H9 (cell line): ENCODE data around the gene ADAMTS16. TPM values are rescaled to one million over a fixed set of nuclear protein-coding genes. Genes with fewer than 3 reads are reported as not detected.

Experiments
- DNase-seq: peaks from one replicate; pipeline ENCODE4 v3.0.0-alpha.2; 2017
- H2AFZ ChIP-seq: one replicate; pipeline ENCODE4 v1.6.1; 2013; ENCODE audit warnings: mild to moderate bottlenecking, low read length, control low read depth, moderate library complexity
- H2AK5ac ChIP-seq: 2 replicates; pipeline ENCODE4 v1.6.1; 2013; ENCODE audit warnings: low read length, control low read depth, mixed read lengths; ENCODE audit not compliant: insufficient read length
- H2BK120ac ChIP-seq: one replicate; pipeline ENCODE4 v1.6.1; 2013; ENCODE audit warnings: low read depth, mild to moderate bottlenecking, low read length, control low read depth, inconsistent platforms; ENCODE audit not compliant: poor library complexity, severe bottlenecking
- H2BK12ac ChIP-seq: 2 replicates; pipeline ENCODE4 v1.6.1; 2013; ENCODE audit warnings: low read length, control low read depth, mixed read lengths, low read depth; ENCODE audit not compliant: insufficient read length
- H2BK15ac ChIP-seq: 2 replicates; pipeline ENCODE4 v1.6.1; 2013; ENCODE audit warnings: low read depth, low read length, control low read depth
- H2BK20ac ChIP-seq: one replicate; pipeline ENCODE4 v1.6.1; 2013; ENCODE audit warnings: low read depth, mild to moderate bottlenecking, low read length, control low read depth, inconsistent platforms; ENCODE audit not compliant: poor library complexity, severe bottlenecking
- H2BK5ac ChIP-seq: 2 replicates; pipeline ENCODE4 v1.6.1; 2013; ENCODE audit warnings: low read length, control low read depth, mixed read lengths; ENCODE audit not compliant: insufficient read length
- H3K14ac ChIP-seq: 2 replicates; pipeline ENCODE4 v1.6.1; 2013; ENCODE audit warnings: low read length, control low read depth; ENCODE audit not compliant: insufficient read depth
- H3K18ac ChIP-seq: 2 replicates; pipeline ENCODE4 v1.6.1; 2013; ENCODE audit warnings: low read depth, mild to moderate bottlenecking, mixed read lengths, low read length, control low read depth; ENCODE audit not compliant: insufficient read length
- H3K23ac ChIP-seq: 2 replicates; pipeline ENCODE4 v1.6.1; 2013; ENCODE audit warnings: low read length, control low read depth, mixed read lengths, low read depth; ENCODE audit not compliant: insufficient read length
- H3K23me2 ChIP-seq: 2 replicates; pipeline ENCODE4 v1.6.1; 2013; ENCODE audit warnings: low read depth, mild to moderate bottlenecking, mixed read lengths, low read length, control low read depth; ENCODE audit not compliant: insufficient read length, poor library complexity, severe bottlenecking
- H3K27ac ChIP-seq: 2 replicates; pipeline ENCODE4 v1.5.1; 2013; ENCODE audit warnings: low read length, control low read depth, mixed read lengths, low read depth; ENCODE audit not compliant: insufficient read length
- H3K27me3 ChIP-seq: 2 replicates; pipeline ENCODE4 v1.6.1; 2013; ENCODE audit warnings: low read length, control low read depth, inconsistent platforms; ENCODE audit not compliant: insufficient read depth
- H3K4ac ChIP-seq: 2 replicates; pipeline ENCODE4 v1.6.1; 2013; ENCODE audit warnings: low read depth, mild to moderate bottlenecking, control low read depth, inconsistent platforms, low read length, moderate library complexity
- H3K4me1 ChIP-seq: 2 replicates; pipeline ENCODE4 v1.6.1; 2013; ENCODE audit warnings: low read length, control low read depth, inconsistent platforms; ENCODE audit not compliant: insufficient read depth
- H3K4me2 ChIP-seq: 2 replicates; pipeline ENCODE4 v1.6.1; 2013; ENCODE audit warnings: low read length, control low read depth, mixed read lengths; ENCODE audit not compliant: insufficient read length, insufficient read depth
- H3K56ac ChIP-seq: 2 replicates; pipeline ENCODE4 v1.6.1; 2013; ENCODE audit warnings: low read depth, mild to moderate bottlenecking, mixed read lengths, low read length, control low read depth; ENCODE audit not compliant: insufficient read length
- H3K79me1 ChIP-seq: 2 replicates; pipeline ENCODE4 v1.6.1; 2013; ENCODE audit warnings: low read depth, mild to moderate bottlenecking, moderate library complexity, low read length, control low read depth, inconsistent platforms; ENCODE audit not compliant: insufficient read depth, poor library complexity, severe bottlenecking
- H3K79me2 ChIP-seq: 2 replicates; pipeline ENCODE4 v1.6.1; 2013; ENCODE audit warnings: low read length, control low read depth, inconsistent platforms; ENCODE audit not compliant: insufficient read depth
- H3K9ac ChIP-seq: 2 replicates; pipeline ENCODE4 v1.6.1; 2013; ENCODE audit warnings: low read length, control low read depth, mixed read lengths; ENCODE audit not compliant: insufficient read length; ENCODE audit errors: extremely low read depth
- H3K9me3 ChIP-seq: one replicate; pipeline ENCODE4 v1.6.1; 2013; ENCODE audit warnings: low read depth, low read length, inconsistent platforms; ENCODE audit not compliant: control insufficient read depth
- H3T11ph ChIP-seq: one replicate; pipeline ENCODE4 v1.6.1; 2013; ENCODE audit warnings: mild to moderate bottlenecking, low read length, control low read depth, inconsistent platforms
- H4K20me1 ChIP-seq: one replicate; pipeline ENCODE4 v1.6.1; 2013; ENCODE audit not compliant: control insufficient read depth, insufficient read length, insufficient read depth
- H4K5ac ChIP-seq: 2 replicates; pipeline ENCODE4 v1.6.1; 2013; ENCODE audit warnings: low read depth, mild to moderate bottlenecking, mixed read lengths, low read length, control low read depth; ENCODE audit not compliant: insufficient read length
- H4K8ac ChIP-seq: replicated peaks from 2 replicates; pipeline ENCODE4 v1.6.1; 2013; ENCODE audit warnings: low read length, control low read depth, mixed read lengths, low read depth; ENCODE audit not compliant: insufficient read length
- H4K91ac ChIP-seq: 2 replicates; pipeline ENCODE4 v1.6.1; 2013; ENCODE audit warnings: low read depth, mild to moderate bottlenecking, moderate library complexity, mixed read lengths, low read length, control low read depth; ENCODE audit not compliant: insufficient read length
- H3K27ac Mint-ChIP-seq, 3 experiments: 2 replicates in 2 of 3; 3 replicates in 1 of 3; pipeline ENCODE4 v1.8.0; 2020 to 2021; ENCODE audit warnings: mixed read lengths in 3 of 3, mild to moderate bottlenecking in 1 of 3, moderate library complexity in 1 of 3
- H3K27me3 Mint-ChIP-seq: 2 replicates; pipeline ENCODE4 v1.8.0; 2021; ENCODE audit warnings: low read depth, mild to moderate bottlenecking, moderate library complexity, mixed read lengths
- H3K36me3 Mint-ChIP-seq, 3 experiments: 2 replicates in 2 of 3; 3 replicates in 1 of 3; pipeline ENCODE4 v1.8.0; 2020 to 2021; ENCODE audit warnings: low read depth in 3 of 3, mixed read lengths in 3 of 3; ENCODE audit not compliant: insufficient read depth in 1 of 3
- H3K4me1 Mint-ChIP-seq, 2 experiments: 2 replicates each; pipeline ENCODE4 v1.8.0; 2020; ENCODE audit warnings: mixed read lengths in 2 of 2
- H3K4me3 Mint-ChIP-seq, 2 experiments: 2 replicates in 1 of 2; 3 replicates in 1 of 2; pipeline ENCODE4 v1.8.0; 2020 to 2021; ENCODE audit warnings: mild to moderate bottlenecking in 2 of 2, mixed read lengths in 2 of 2, moderate library complexity in 1 of 2
- H3K9me3 Mint-ChIP-seq, 2 experiments: 2 replicates in 1 of 2; 3 replicates in 1 of 2; pipeline ENCODE4 v1.8.0; 2020; ENCODE audit warnings: mild to moderate bottlenecking in 2 of 2, mixed read lengths in 2 of 2, moderate library complexity in 1 of 2
- CTCF ChIP-seq: fragments of 200-600 bp; sonication (generic); conservative IDR thresholded peaks from 3 replicates; pipeline ENCODE4 v1.8.0; 2021; ENCODE audit warnings: antibody characterized with exemption, mild to moderate bottlenecking
- WGBS: extraction: QIAGEN DNeasy Blood & Tissue Kit; methylation state at CpG from one replicate; pipeline ENCODE4 v1.1.7; 2013; ENCODE audit warnings: missing lambda C conversion rate, low lambda C conversion rate, mixed read lengths; ENCODE audit not compliant: insufficient read length; ENCODE audit errors: extremely low coverage; 5-methylcytosine and 5-hydroxymethylcytosine counted together
- total RNA-seq: library from RNA; stranded (reverse); gene quantifications from 2 replicates; pipeline ENCODE4 v1.2.1, GENCODE V29; 2021

The ADAMTS16 gene
- total RNA-seq, 1 experiment from 2014 or later: 4.5 TPM

DNA sequence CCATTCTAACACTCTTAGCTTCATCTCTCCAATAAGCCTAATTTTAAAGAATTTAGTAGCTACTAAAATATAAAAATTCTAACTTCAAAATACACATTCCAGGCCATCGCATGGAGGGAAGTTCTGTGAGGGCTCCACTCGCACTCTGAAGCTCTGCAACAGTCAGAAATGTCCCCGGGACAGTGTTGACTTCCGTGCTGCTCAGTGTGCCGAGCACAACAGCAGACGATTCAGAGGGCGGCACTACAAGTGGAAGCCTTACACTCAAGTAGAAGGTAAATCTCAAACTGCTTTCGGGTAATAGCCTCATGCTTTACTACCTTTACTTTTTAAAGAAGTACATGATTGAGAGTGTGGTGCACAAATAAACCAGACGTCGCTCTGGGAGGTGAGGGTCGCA lies 94.8 kb downstream of the ADAMTS16 start:
- DNase-seq: no peak
- no peak for TF ChIP-seq CTCF
- Histone ChIP-seq H2BK12ac (no peak overlapping the region), H3T11ph (no peak overlapping the region), H3K56ac (no peak overlapping the region), H3K9me3 (no peaks in the 10 kb centered on the region), H4K20me1 (no peaks in the 10 kb centered on the region), H3K79me2 (no peaks in the 10 kb centered on the region), H3K18ac (no peak overlapping the region), H3K27me3 (no peaks in the 10 kb centered on the region), H2AK5ac (no peak overlapping the region), H2BK15ac (no peak overlapping the region), H3K14ac (no peak overlapping the region), H3K79me1 (no peaks in the 10 kb centered on the region), H2AFZ (no peak overlapping the region), H3K23me2 (no peaks in the 10 kb centered on the region), H3K4ac (no peak overlapping the region), H3K4me1 (no peaks in the 10 kb centered on the region), H4K5ac (no peak overlapping the region), H3K27ac (no peak overlapping the region), H4K8ac (no peak overlapping the region), H3K9ac (no peak overlapping the region), H4K91ac (no peak overlapping the region), H3K23ac (no peak overlapping the region), H2BK20ac (no peak overlapping the region), H3K4me2 (no peak overlapping the region), H2BK5ac (no peak overlapping the region), H2BK120ac (no peak overlapping the region)
- no peak overlapping the region for H3K4me3 Mint-ChIP-seq
- no peaks in the 10 kb centered on the region; the same call in none of the 2 replicates for H3K27me3 Mint-ChIP-seq
- WGBS: no CpG with 5 or more reads among the region's 11 CpGs
- no peaks in the 10 kb centered on the region for H3K9me3 Mint-ChIP-seq
- peaks cover 0 to 3% of the 10 kb centered on the region in 2 experiments; a peak in 1 of 4 replicates for H3K4me1 Mint-ChIP-seq
- H3K27ac Mint-ChIP-seq: no peak overlapping the region
- H3K36me3 Mint-ChIP-seq: no peaks in the 10 kb centered on the region
